ENCODE results near the gene BTNL3.
"Not testable (repeated sequence)": the region's sequence is repeated elsewhere in the genome, so short reads cannot be mapped to it uniquely, and the experiment has no call there.

Gene BTNL3

GRCh38 chr5:181024245-181025064 is 35.8 kb downstream of the BTNL3 start:
- DNase-seq (ENCODE audit: low read depth in 2 of 2): no peak

- DNase-seq (ENCODE audit: low read depth in 2 of 2): no peak
Observed at GRCh38 chr5:181027452-181028031, 38.9 kb downstream of the BTNL3 start.

GRCh38 chr5:181028032-181028819 is 39.6 kb downstream of the BTNL3 start:
- no peak for DNase-seq (ENCODE audit: low read depth in 2 of 2)

GRCh38 chr5:181031716-181032115 is 43.1 kb downstream of the BTNL3 start:
- no peak for DNase-seq (ENCODE audit: low read depth in 2 of 2)

- no peak for DNase-seq (ENCODE audit: low read depth in 2 of 2)
Observed at GRCh38 chr5:181035991-181036815, 47.6 kb downstream of the BTNL3 start.

GRCh38 chr5:181036816-181037364 is 48.2 kb downstream of the BTNL3 start:
- DNase-seq (ENCODE audit: low read depth in 2 of 2): no peak

GRCh38 chr5:181037365-181037861 is 48.8 kb downstream of the BTNL3 start:
- DNase-seq (ENCODE audit: low read depth in 2 of 2): no peak

- no peak for DNase-seq (ENCODE audit: low read depth in 2 of 2)
Observed at GRCh38 chr5:181039471-181039870, 50.8 kb downstream of the BTNL3 start.

- no peak for DNase-seq (ENCODE audit: low read depth in 2 of 2)
Observed at GRCh38 chr5:181039931-181040630, 51.4 kb downstream of the BTNL3 start, which contains the start of gene BTNL9. Gene BTNL9 (plus strand): TSS chr5:181040266. CDS start chr5:181045490, 5,224 bp downstream.

GRCh38 chr5:181040631-181040945 is 51.9 kb downstream of the BTNL3 start:
- DNase-seq (ENCODE audit: low read depth in 2 of 2): no peak

GRCh38 chr5:181041043-181041442 is 52.4 kb downstream of the BTNL3 start:
- DNase-seq (ENCODE audit: low read depth in 2 of 2): no peak

GRCh38 chr5:181042036-181042713 is 53.5 kb downstream of the BTNL3 start:
- DNase-seq (ENCODE audit: low read depth in 2 of 2): no peak

- DNase-seq (ENCODE audit: low read depth in 2 of 2): no peak
Observed at GRCh38 chr5:181042722-181043121, 54.1 kb downstream of the BTNL3 start.

- no peak for DNase-seq (ENCODE audit: low read depth in 2 of 2)
Observed at GRCh38 chr5:181043285-181044092, 54.8 kb downstream of the BTNL3 start.

- DNase-seq (ENCODE audit: low read depth in 2 of 2): no peak
Observed at GRCh38 chr5:181044093-181044599, 55.5 kb downstream of the BTNL3 start.

- DNase-seq (ENCODE audit: low read depth in 2 of 2): no peak
Observed at GRCh38 chr5:181044662-181045305, 56.1 kb downstream of the BTNL3 start.

- no peak for DNase-seq (ENCODE audit: low read depth in 2 of 2)
Observed at GRCh38 chr5:181045316-181045715, 56.7 kb downstream of the BTNL3 start.

- DNase-seq (ENCODE audit: low read depth in 2 of 2): not testable (repeated sequence)
Observed at GRCh38 chr5:181045857-181046256, 57.2 kb downstream of the BTNL3 start.

Measured in stimulated activated CD4-positive, alpha-beta T cell treated with anti-CD3 and anti-CD28 coated beads, Interleukin-1b, Interleukin-23, amount 100 ng/mL, for 4 hours (primary cell).